ENCODE measurements around the gene SHISA4.
A peak's percentile ranks its signal among the peaks of the same experiment; 100 is the strongest.

The SHISA4 gene

DNA sequence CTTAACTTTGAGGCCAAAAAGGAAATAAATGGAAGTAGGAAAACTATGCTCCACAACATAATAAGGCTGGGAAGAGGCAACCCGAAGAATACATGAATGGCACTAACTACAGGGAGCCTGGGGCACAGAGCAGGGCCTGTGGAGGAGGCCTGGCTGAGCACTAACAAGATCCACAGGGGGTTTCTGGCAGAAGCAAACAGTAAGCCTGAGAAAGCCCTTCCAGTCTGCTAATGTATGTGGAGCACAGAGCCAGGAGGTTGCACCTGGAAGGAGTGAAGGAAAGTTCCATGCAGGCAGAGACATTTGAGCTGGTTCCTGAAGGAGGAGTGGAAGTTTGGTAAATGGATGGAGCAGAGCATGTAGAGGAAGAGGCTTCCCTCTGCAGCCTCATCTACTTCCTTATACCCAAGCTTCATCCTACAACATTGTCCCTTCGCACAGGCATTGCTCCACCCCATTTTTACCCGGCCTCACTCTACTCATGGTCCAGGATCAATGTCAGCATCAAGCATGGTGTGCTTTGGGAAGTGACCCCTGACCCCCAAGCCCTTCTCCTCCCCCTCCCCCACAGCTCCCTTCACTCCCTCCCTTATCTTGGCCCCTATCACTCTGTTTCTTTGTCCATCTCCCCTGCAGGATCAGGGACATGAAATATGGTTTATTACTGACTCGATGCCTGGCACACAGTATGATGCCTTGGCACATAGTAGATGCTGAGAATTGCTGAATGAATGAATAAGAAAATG lies 23.3 kb downstream of the SHISA4 start:
- H3K27me3 ChIP-seq (replicated peaks in 2 of 5; ENCODE audit: control insufficient read depth in 4 of 5, insufficient read depth in 5 of 5, low read length in 4 of 5) = no peaks in the 10 kb centered on the region
- no peak overlapping the region for H3K4me3 ChIP-seq (ENCODE audit: control insufficient read depth in 1 of 7, extremely low read depth in 1 of 7, insufficient read depth in 4 of 7, low read depth in 2 of 7, low read length in 6 of 7)
- 82% methylated on average over 3 of the region's 4 CpGs for WGBS (ENCODE audit: insufficient coverage)
- no peaks in the 10 kb centered on the region for H3K9me3 ChIP-seq (ENCODE audit: control extremely low read depth in 1 of 5, control insufficient read depth in 4 of 5, insufficient read depth in 2 of 5, low read depth in 1 of 5, low read length in 4 of 5)
- CTCF ChIA-PET = interaction anchor here (0.6 to 2.3 kb wide), 4 partner anchors 8 to 18 kb away, joined by 3 to 9 read pairs (median 5); no protein-coding TSS in a partner anchor
- DNase-seq = no peak
- no peak overlapping the region for H3K27ac ChIP-seq (ENCODE audit: insufficient read depth in 1 of 2, low read depth in 1 of 2, low read length in 2 of 2, poor library complexity in 1 of 2, severe bottlenecking in 2 of 2)
- POLR2A ChIA-PET = no interaction called here
- no peaks in the 10 kb centered on the region for H3K36me3 ChIP-seq (ENCODE audit: control insufficient read depth in 4 of 4, insufficient read depth in 4 of 4, low read length in 3 of 4)
- no peaks in the 10 kb centered on the region for H3K4me1 ChIP-seq (ENCODE audit: control extremely low read depth in 1 of 4, control insufficient read depth in 4 of 4, insufficient read depth in 4 of 4, low read length in 3 of 4)

DNA sequence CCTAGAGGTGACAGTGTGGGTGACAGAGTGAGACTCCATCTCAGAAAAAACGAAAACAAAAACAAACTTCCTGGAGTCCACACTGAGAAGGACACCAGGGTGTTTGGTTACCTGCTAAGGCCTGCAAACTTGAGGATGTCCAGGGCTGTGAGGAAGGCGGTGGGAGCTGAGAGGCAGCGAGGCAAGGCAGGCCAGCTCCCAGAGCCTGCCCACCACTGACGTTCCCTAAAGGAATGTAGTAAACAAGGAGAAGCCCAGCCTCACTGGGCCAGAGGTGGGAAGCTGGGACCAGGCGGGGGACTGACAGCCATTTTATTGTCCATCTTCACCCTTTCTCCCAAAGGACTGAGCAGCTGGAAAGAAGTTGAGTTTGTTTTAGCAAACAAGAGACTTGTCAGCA lies 24.1 kb downstream of the SHISA4 start:
- Histone ChIP-seq H3K36me3 (ENCODE audit: control insufficient read depth in 4 of 4, insufficient read depth in 4 of 4, low read length in 3 of 4) (no peaks in the 10 kb centered on the region), H3K4me1 (ENCODE audit: control extremely low read depth in 1 of 4, control insufficient read depth in 4 of 4, insufficient read depth in 4 of 4, low read length in 3 of 4) (no peaks in the 10 kb centered on the region), H3K9me3 (ENCODE audit: control extremely low read depth in 1 of 5, control insufficient read depth in 4 of 5, insufficient read depth in 2 of 5, low read depth in 1 of 5, low read length in 4 of 5) (no peaks in the 10 kb centered on the region), H3K27ac (ENCODE audit: insufficient read depth in 1 of 2, low read depth in 1 of 2, low read length in 2 of 2, poor library complexity in 1 of 2, severe bottlenecking in 2 of 2) (no peak overlapping the region), H3K27me3 (replicated peaks in 2 of 5; ENCODE audit: control insufficient read depth in 4 of 5, insufficient read depth in 5 of 5, low read length in 4 of 5) (no peaks in the 10 kb centered on the region), H3K4me3 (ENCODE audit: control insufficient read depth in 1 of 7, extremely low read depth in 1 of 7, insufficient read depth in 4 of 7, low read depth in 2 of 7, low read length in 6 of 7) (no peak overlapping the region)
- ChIA-PET POLR2A (no interaction called here), CTCF (interaction anchor here (1.0 to 2.3 kb wide), 4 partner anchors 9 to 29 kb away, joined by 3 to 9 read pairs (median 5); no protein-coding TSS in a partner anchor)
- WGBS (ENCODE audit: insufficient coverage) = 98% methylated on average over 5 of the region's 5 CpGs
- no peak for DNase-seq

DNA sequence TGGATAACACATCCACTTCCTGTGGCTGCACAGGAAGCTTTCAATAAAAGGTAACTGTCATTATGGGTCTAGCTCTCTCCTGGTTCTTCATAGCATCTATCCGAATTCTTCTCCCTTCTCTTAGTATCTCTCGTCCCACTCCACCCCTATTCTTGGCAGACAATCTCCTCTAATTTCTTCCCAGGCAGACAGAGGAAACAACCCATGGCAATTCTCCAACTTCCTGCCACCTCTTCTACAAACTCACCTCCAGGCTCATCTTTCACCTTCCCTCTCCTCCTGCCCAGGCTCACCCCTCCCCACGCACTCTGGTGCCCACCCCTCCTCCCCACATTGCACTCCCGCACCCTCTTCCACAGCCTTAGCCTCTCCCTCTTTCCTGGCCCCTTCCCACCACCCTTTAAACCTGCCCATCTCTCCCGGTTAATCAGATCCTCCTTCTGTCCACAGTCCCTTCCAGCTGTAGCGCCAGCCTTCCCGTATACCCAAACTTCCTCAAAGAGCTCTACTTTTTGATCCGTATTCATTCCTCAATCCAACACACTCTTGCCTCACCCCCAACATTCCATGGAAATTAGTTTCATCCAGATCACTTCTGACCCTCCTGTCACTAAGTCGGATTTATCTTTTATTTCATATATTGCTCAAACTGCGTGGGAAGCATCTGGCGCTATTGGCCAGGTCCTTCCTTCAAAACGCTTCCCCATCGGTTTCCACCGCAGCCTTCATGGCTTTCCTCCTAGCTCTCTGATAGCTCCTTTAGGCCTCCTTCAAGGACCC lies 25.9 kb downstream of the SHISA4 start:
- DNase-seq = no peak
- no peaks in the 10 kb centered on the region for H3K4me1 ChIP-seq (ENCODE audit: control extremely low read depth in 1 of 4, control insufficient read depth in 4 of 4, insufficient read depth in 4 of 4, low read length in 3 of 4)
- ChIA-PET POLR2A (no interaction called here), CTCF (interaction anchor here (1.0 to 1.8 kb wide), 2 partner anchors 16 to 19 kb away, joined by 3 to 4 read pairs; no protein-coding TSS in a partner anchor)
- no peaks in the 10 kb centered on the region for H3K27me3 ChIP-seq (replicated peaks in 2 of 5; ENCODE audit: control insufficient read depth in 4 of 5, insufficient read depth in 5 of 5, low read length in 4 of 5)
- 94% methylated on average over 13 of the region's 14 CpGs for WGBS (ENCODE audit: insufficient coverage)
- no peaks in the 10 kb centered on the region for H3K9me3 ChIP-seq (ENCODE audit: control extremely low read depth in 1 of 5, control insufficient read depth in 4 of 5, insufficient read depth in 2 of 5, low read depth in 1 of 5, low read length in 4 of 5)
- no peak overlapping the region for H3K4me3 ChIP-seq (ENCODE audit: control insufficient read depth in 1 of 7, extremely low read depth in 1 of 7, insufficient read depth in 4 of 7, low read depth in 2 of 7, low read length in 6 of 7)
- no peak overlapping the region for H3K27ac ChIP-seq (ENCODE audit: insufficient read depth in 1 of 2, low read depth in 1 of 2, low read length in 2 of 2, poor library complexity in 1 of 2, severe bottlenecking in 2 of 2)
- no peaks in the 10 kb centered on the region for H3K36me3 ChIP-seq (ENCODE audit: control insufficient read depth in 4 of 4, insufficient read depth in 4 of 4, low read length in 3 of 4)

DNA sequence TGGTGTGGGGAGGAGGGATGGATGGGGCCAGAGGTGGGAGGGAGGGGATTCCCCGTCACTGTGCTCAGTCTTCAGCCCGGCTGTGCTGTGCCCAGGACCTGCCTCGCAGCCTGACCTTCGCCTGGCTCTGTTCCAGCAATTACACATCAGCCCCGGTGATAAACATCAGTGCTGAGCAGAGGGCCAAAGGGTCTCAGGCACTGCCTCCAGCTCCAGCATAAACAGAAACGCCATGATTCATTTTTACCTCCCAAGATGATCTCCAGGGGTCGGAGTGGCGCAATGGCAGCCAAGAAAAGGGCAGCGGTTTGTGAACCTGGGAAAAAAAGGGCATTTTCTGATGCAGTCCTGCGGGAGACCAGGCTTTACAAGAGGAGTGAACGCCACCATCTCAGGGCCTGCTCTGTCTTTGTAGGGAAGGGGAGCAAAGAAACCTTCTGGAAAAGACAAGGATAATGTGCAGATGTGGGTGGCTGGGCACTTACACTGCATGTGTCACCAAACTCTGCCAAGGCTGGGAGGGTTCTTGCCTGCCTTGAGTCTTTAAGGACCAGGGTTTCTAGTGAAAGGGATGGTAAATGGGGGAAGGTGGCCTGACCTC lies 28.1 kb downstream of the SHISA4 start:
- no peaks in the 10 kb centered on the region for H3K4me1 ChIP-seq (ENCODE audit: control extremely low read depth in 1 of 4, control insufficient read depth in 4 of 4, insufficient read depth in 4 of 4, low read length in 3 of 4)
- H3K36me3 ChIP-seq (ENCODE audit: control insufficient read depth in 4 of 4, insufficient read depth in 4 of 4, low read length in 3 of 4) = no peaks in the 10 kb centered on the region
- ChIA-PET CTCF (interaction anchor here (2.1 kb wide), 1 partner anchor 21 kb away, joined by 7 read pairs; no protein-coding TSS in a partner anchor), POLR2A (no interaction called here)
- no peak overlapping the region for H3K4me3 ChIP-seq (ENCODE audit: control insufficient read depth in 1 of 7, extremely low read depth in 1 of 7, insufficient read depth in 4 of 7, low read depth in 2 of 7, low read length in 6 of 7)
- WGBS (ENCODE audit: insufficient coverage) = 62% methylated on average over 8 of the region's 11 CpGs
- H3K27me3 ChIP-seq (replicated peaks in 2 of 5; ENCODE audit: control insufficient read depth in 4 of 5, insufficient read depth in 5 of 5, low read length in 4 of 5) = no peaks in the 10 kb centered on the region
- H3K27ac ChIP-seq (ENCODE audit: insufficient read depth in 1 of 2, low read depth in 1 of 2, low read length in 2 of 2, poor library complexity in 1 of 2, severe bottlenecking in 2 of 2) = no peak overlapping the region
- peak; percentile 14 to 66 (median 63) for DNase-seq
- H3K9me3 ChIP-seq (ENCODE audit: control extremely low read depth in 1 of 5, control insufficient read depth in 4 of 5, insufficient read depth in 2 of 5, low read depth in 1 of 5, low read length in 4 of 5) = no peaks in the 10 kb centered on the region

DNA sequence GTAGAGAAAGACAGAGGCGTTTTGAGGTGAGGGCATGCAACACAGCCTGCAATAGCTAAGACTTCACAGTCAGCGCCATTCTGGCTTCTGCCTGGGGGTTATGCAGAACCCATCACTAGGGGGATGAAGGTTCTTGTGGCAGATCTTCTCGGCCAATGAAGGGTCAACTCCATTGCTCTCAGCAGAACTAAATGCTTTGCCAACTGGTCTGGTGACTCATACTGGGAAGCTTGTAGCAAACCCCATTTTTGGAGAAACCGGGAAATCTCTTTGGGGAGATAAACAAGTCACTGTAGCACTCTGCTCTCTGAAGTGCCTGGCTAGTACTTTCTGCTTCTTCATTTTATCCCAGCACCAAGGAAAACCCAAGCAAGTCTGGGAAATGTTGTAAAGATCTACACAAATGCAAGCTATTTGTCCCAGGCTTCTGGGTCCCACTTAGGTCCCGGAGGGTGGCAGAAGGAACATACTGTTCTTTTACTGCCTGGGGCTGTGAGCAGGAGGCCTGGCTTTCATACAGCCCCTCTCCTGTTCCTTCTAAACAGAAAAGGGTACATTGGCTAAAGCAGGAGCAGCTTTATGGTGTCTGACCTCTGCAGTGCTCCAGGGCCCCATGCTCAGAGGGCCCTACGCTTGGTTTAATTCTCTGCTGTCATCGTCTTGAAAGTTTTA lies 28.8 kb downstream of the SHISA4 start:
- ChIA-PET CTCF (interaction anchor here (1.0 to 2.1 kb wide), 2 partner anchors 21 to 44 kb away, joined by 4 to 7 read pairs; no protein-coding TSS in a partner anchor), POLR2A (no interaction called here)
- Histone ChIP-seq H3K4me1 (ENCODE audit: control extremely low read depth in 1 of 4, control insufficient read depth in 4 of 4, insufficient read depth in 4 of 4, low read length in 3 of 4) (no peaks in the 10 kb centered on the region), H3K9me3 (ENCODE audit: control extremely low read depth in 1 of 5, control insufficient read depth in 4 of 5, insufficient read depth in 2 of 5, low read depth in 1 of 5, low read length in 4 of 5) (no peaks in the 10 kb centered on the region), H3K27me3 (replicated peaks in 2 of 5; ENCODE audit: control insufficient read depth in 4 of 5, insufficient read depth in 5 of 5, low read length in 4 of 5) (no peaks in the 10 kb centered on the region), H3K27ac (ENCODE audit: insufficient read depth in 1 of 2, low read depth in 1 of 2, low read length in 2 of 2, poor library complexity in 1 of 2, severe bottlenecking in 2 of 2) (no peak overlapping the region), H3K36me3 (ENCODE audit: control insufficient read depth in 4 of 4, insufficient read depth in 4 of 4, low read length in 3 of 4) (no peaks in the 10 kb centered on the region), H3K4me3 (ENCODE audit: control insufficient read depth in 1 of 7, extremely low read depth in 1 of 7, insufficient read depth in 4 of 7, low read depth in 2 of 7, low read length in 6 of 7) (no peak overlapping the region)
- whole genome bisulfite sequencing (ENCODE audit: insufficient coverage) = 99% methylated on average over 7 of the region's 7 CpGs
- DNase-seq = no peak

DNA sequence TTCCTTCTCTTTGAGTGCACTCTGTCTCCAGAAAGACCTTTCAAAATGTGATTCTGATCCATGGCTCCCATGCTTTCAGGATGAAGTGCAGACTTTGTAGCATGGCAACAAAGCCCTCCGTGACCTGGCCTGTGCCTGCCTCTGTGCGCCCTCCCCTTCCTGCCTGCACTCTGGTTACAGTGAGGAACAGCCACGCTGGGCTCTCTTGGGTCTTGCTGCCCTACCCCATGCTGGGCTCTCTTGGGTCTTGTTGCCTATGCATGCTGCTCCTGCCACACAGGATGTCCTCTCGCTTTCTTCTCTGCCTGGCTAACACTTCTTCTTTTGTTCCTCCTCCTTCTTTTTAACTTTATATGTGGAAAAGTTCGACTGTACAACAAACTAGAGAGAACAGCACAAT lies 29.6 kb downstream of the SHISA4 start:
- Histone ChIP-seq H3K4me3 (ENCODE audit: control insufficient read depth in 1 of 7, extremely low read depth in 1 of 7, insufficient read depth in 4 of 7, low read depth in 2 of 7, low read length in 6 of 7) (no peak overlapping the region), H3K36me3 (ENCODE audit: control insufficient read depth in 4 of 4, insufficient read depth in 4 of 4, low read length in 3 of 4) (no peaks in the 10 kb centered on the region), H3K27me3 (replicated peaks in 2 of 5; ENCODE audit: control insufficient read depth in 4 of 5, insufficient read depth in 5 of 5, low read length in 4 of 5) (no peaks in the 10 kb centered on the region), H3K9me3 (ENCODE audit: control extremely low read depth in 1 of 5, control insufficient read depth in 4 of 5, insufficient read depth in 2 of 5, low read depth in 1 of 5, low read length in 4 of 5) (no peaks in the 10 kb centered on the region), H3K27ac (ENCODE audit: insufficient read depth in 1 of 2, low read depth in 1 of 2, low read length in 2 of 2, poor library complexity in 1 of 2, severe bottlenecking in 2 of 2) (no peak overlapping the region), H3K4me1 (ENCODE audit: control extremely low read depth in 1 of 4, control insufficient read depth in 4 of 4, insufficient read depth in 4 of 4, low read length in 3 of 4) (no peaks in the 10 kb centered on the region)
- ChIA-PET POLR2A (no interaction called here), CTCF (interaction anchor here (1.6 kb wide), 1 partner anchor 22 kb away, joined by 4 read pairs; no protein-coding TSS in a partner anchor)
- 98% methylated on average over 4 of the region's 5 CpGs for WGBS (ENCODE audit: insufficient coverage)
- no peak for DNase-seq
